Breast epithelium (tissue), 3 donors: Measurements from ENCODE around the gene ASXL3.

Experiments
- POLR2A ChIP-seq: fragments of 450-650 bp; IDR thresholded peaks from one replicate; pipeline ENCODE4 v1.6.1; 2016; ENCODE audit warnings: antibody characterized with exemption, mild to moderate bottlenecking, moderate library complexity
- POLR2AphosphoS5 ChIP-seq, 3 donors: sonication (generic); formaldehyde crosslinking; IDR thresholded peaks; one replicate each; pipeline ENCODE4 v1.6.1; 2017; ENCODE audit warnings: antibody characterized with exemption in 3 of 3

GRCh38 chr18:33588361-33588760 lies 10.3 kb downstream of the ASXL3 start:
- TF ChIP-seq POLR2AphosphoS5 (IDR thresholded peaks at IDR 0.05) = no peak
- TF ChIP-seq POLR2A = no peak
